ENCODE data around the gene SLC12A1.

SLC12A1 gene

GRCh38 chr15:48230498-48230897 is 24.4 kb downstream of the SLC12A1 start:
- TF ChIP-seq, protein P1, sequence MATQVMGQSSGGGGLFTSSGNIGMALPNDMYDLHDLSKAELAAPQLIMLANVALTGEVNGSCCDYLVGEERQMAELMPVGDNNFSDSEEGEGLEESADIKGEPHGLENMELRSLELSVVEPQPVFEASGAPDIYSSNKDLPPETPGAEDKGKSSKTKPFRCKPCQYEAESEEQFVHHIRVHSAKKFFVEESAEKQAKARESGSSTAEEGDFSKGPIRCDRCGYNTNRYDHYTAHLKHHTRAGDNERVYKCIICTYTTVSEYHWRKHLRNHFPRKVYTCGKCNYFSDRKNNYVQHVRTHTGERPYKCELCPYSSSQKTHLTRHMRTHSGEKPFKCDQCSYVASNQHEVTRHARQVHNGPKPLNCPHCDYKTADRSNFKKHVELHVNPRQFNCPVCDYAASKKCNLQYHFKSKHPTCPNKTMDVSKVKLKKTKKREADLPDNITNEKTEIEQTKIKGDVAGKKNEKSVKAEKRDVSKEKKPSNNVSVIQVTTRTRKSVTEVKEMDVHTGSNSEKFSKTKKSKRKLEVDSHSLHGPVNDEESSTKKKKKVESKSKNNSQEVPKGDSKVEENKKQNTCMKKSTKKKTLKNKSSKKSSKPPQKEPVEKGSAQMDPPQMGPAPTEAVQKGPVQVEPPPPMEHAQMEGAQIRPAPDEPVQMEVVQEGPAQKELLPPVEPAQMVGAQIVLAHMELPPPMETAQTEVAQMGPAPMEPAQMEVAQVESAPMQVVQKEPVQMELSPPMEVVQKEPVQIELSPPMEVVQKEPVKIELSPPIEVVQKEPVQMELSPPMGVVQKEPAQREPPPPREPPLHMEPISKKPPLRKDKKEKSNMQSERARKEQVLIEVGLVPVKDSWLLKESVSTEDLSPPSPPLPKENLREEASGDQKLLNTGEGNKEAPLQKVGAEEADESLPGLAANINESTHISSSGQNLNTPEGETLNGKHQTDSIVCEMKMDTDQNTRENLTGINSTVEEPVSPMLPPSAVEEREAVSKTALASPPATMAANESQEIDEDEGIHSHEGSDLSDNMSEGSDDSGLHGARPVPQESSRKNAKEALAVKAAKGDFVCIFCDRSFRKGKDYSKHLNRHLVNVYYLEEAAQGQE (IDR thresholded peaks at IDR 0.05; ENCODE audit: insufficient read depth in 1 of 2, low read depth in 2 of 2, low read length in 2 of 2) = no peak
- TF ChIP-seq TAF1 (IDR thresholded peaks at IDR 0.05; ENCODE audit: borderline replicate concordance, insufficient read depth, low read length) (no peak), FOXP2 (optimal IDR thresholded peaks at IDR 0.05; ENCODE audit: borderline replicate concordance, extremely low read depth, extremely low read length, insufficient read depth) (no peak), SIN3A (IDR thresholded peaks at IDR 0.05; ENCODE audit: borderline replicate concordance, insufficient read depth, low read length) (no peak), POLR2AphosphoS5 (IDR thresholded peaks at IDR 0.05; ENCODE audit: low read depth, low read length) (no peak)

DNA sequence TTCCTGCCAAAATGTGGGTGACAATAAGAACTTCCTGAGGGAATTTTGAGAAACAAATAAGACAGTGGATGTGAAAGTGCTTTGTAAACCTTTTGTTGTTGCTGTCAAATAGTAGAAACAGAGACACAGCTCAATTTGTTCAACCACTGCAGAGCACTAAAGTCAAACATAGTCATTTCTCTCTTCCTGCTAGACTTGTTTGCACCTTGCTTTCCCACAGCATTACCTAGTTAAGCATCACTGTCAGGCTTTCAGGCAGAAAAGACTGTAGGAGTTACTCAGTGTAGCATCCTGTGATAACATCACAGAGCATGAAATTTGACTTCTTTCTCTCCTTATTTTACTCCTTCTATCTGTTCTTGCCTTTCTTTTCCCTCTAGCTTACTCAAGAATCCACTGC is 27.1 kb downstream of the SLC12A1 start:
- TF ChIP-seq POLR2AphosphoS5 (IDR thresholded peaks at IDR 0.05; ENCODE audit: low read depth, low read length) = no peak
- no peak for TF ChIP-seq TAF1 (IDR thresholded peaks at IDR 0.05; ENCODE audit: borderline replicate concordance, insufficient read depth, low read length)
- TF ChIP-seq, protein P1 (IDR thresholded peaks at IDR 0.05; ENCODE audit: insufficient read depth in 1 of 2, low read depth in 2 of 2, low read length in 2 of 2) = no peak
- TF ChIP-seq FOXP2 (optimal IDR thresholded peaks at IDR 0.05; ENCODE audit: borderline replicate concordance, extremely low read depth, extremely low read length, insufficient read depth) = no peak
- no peak for TF ChIP-seq SIN3A (IDR thresholded peaks at IDR 0.05; ENCODE audit: borderline replicate concordance, insufficient read depth, low read length)

GRCh38 chr15:48239334-48239733 is 33.2 kb downstream of the SLC12A1 start:
- TF ChIP-seq TAF1 (IDR thresholded peaks at IDR 0.05; ENCODE audit: borderline replicate concordance, insufficient read depth, low read length) = no peak
- no peak for TF ChIP-seq POLR2AphosphoS5 (IDR thresholded peaks at IDR 0.05; ENCODE audit: low read depth, low read length)
- no peak for TF ChIP-seq FOXP2 (optimal IDR thresholded peaks at IDR 0.05; ENCODE audit: borderline replicate concordance, extremely low read depth, extremely low read length, insufficient read depth)
- TF ChIP-seq, protein P1 (IDR thresholded peaks at IDR 0.05; ENCODE audit: insufficient read depth in 1 of 2, low read depth in 2 of 2, low read length in 2 of 2) = no peak
- TF ChIP-seq SIN3A (IDR thresholded peaks at IDR 0.05; ENCODE audit: borderline replicate concordance, insufficient read depth, low read length) = no peak

DNA sequence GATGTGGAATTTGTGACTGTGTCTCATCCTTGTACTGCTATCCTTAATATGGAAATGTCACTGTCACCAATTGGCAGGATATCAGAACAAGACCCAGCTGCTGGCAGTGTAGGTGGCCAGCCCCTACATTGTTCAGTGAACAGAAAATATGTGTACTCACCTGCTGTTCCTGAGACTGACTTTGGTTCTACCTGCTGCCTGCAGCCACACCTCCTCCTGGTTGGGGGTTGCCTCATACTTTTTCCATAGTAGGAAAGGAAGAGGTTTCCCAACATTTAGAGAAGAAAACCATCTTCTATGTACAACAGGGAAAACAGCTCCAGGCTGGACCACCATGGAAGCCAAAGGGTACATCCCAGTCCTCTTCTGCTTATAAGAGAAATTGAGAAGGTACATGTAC is 35.9 kb downstream of the SLC12A1 start:
- TF ChIP-seq TAF1 (IDR thresholded peaks at IDR 0.05; ENCODE audit: borderline replicate concordance, insufficient read depth, low read length) (no peak), FOXP2 (optimal IDR thresholded peaks at IDR 0.05; ENCODE audit: borderline replicate concordance, extremely low read depth, extremely low read length, insufficient read depth) (no peak), SIN3A (IDR thresholded peaks at IDR 0.05; ENCODE audit: borderline replicate concordance, insufficient read depth, low read length) (no peak), POLR2AphosphoS5 (IDR thresholded peaks at IDR 0.05; ENCODE audit: low read depth, low read length) (no peak)
- TF ChIP-seq, protein P1 (IDR thresholded peaks at IDR 0.05; ENCODE audit: insufficient read depth in 1 of 2, low read depth in 2 of 2, low read length in 2 of 2) = no peak

- TF ChIP-seq SIN3A (IDR thresholded peaks at IDR 0.05; ENCODE audit: borderline replicate concordance, insufficient read depth, low read length) (no peak), TAF1 (IDR thresholded peaks at IDR 0.05; ENCODE audit: borderline replicate concordance, insufficient read depth, low read length) (no peak), POLR2AphosphoS5 (IDR thresholded peaks at IDR 0.05; ENCODE audit: low read depth, low read length) (no peak), FOXP2 (optimal IDR thresholded peaks at IDR 0.05; ENCODE audit: borderline replicate concordance, extremely low read depth, extremely low read length, insufficient read depth) (no peak)
- TF ChIP-seq, protein P1 (IDR thresholded peaks at IDR 0.05; ENCODE audit: insufficient read depth in 1 of 2, low read depth in 2 of 2, low read length in 2 of 2) = no peak
Measured at GRCh38 chr15:48242535-48242934, 36.4 kb downstream of the SLC12A1 start.

Data from PFSK-1 (cell line).